Right lung (tissue), 5 donors: ENCODE results near the gene ZMYND10. TPM values are rescaled to one million over a fixed set of nuclear protein-coding genes. Genes with fewer than 3 reads are reported as not detected.

Experiments used
- DNase-seq, 2 donors: peaks; one replicate each; pipeline ENCODE4 v3.0.0-alpha.2; 2013
- polyA plus RNA-seq, 5 donors: library from polyadenylated mRNA; unstranded; fragments of 120-200 nt; gene quantifications; one replicate each; pipeline versions ENCODE4 v1.2.1 to v1.2.3, GENCODE V29; 2013; ENCODE audit warnings: inconsistent platforms in 1 of 5, low replicate concordance in 1 of 5; ENCODE audit not compliant: insufficient read length in 5 of 5, insufficient read depth in 1 of 5

Gene ZMYND10
- polyA plus RNA-seq, 5 donors = 4.7 to 32.7 (median 20.9) TPM

- no peak for DNase-seq
These were observed 26.8 kb upstream of the ZMYND10 start for GRCh38 chr3:50372349-50372748.

- DNase-seq = no peak
These were observed 25.7 kb upstream of the ZMYND10 start for GRCh38 chr3:50371133-50371685.

- no peak for DNase-seq
These were observed 25.1 kb upstream of the ZMYND10 start for GRCh38 chr3:50370594-50370993.

GRCh38 chr3:50369012-50369670 lies 23.6 kb upstream of the ZMYND10 start:
- no peak for DNase-seq

- no peak for DNase-seq
These were observed 20.3 kb upstream of the ZMYND10 start for GRCh38 chr3:50365842-50366220.

GRCh38 chr3:50365080-50365841 lies 19.7 kb upstream of the ZMYND10 start:
- peak; percentile 56 to 65 for DNase-seq

GRCh38 chr3:50364573-50365079 lies 19.1 kb upstream of the ZMYND10 start:
- no peak for DNase-seq

- no peak for DNase-seq
These were observed 14.2 kb upstream of the ZMYND10 start for GRCh38 chr3:50359760-50360110.

- DNase-seq = peak; percentile 94 to 95
These were observed 13.6 kb upstream of the ZMYND10 start, which contains the start of gene TMEM115 for GRCh38 chr3:50358911-50359759. Gene TMEM115 (minus strand): TSS chr3:50359521. CDS start chr3:50359063, 458 bp downstream.

GRCh38 chr3:50358355-50358910 lies 12.9 kb upstream of the ZMYND10 start:
- no peak for DNase-seq

GRCh38 chr3:50357481-50357880 lies 11.9 kb upstream of the ZMYND10 start:
- no peak for DNase-seq

- DNase-seq = no peak
These were observed 11.0 kb upstream of the ZMYND10 start for GRCh38 chr3:50356553-50356952.

- no peak for DNase-seq
These were observed 10.5 kb upstream of the ZMYND10 start for GRCh38 chr3:50355829-50356552.

- DNase-seq = no peak
These were observed 9.3 kb upstream of the ZMYND10 start for GRCh38 chr3:50354850-50355249.

GRCh38 chr3:50354186-50354764 lies 8.7 kb upstream of the ZMYND10 start:
- no peak for DNase-seq

GRCh38 chr3:50353245-50354004 lies 7.9 kb upstream of the ZMYND10 start:
- no peak for DNase-seq

GRCh38 chr3:50352781-50353180 lies 7.2 kb upstream of the ZMYND10 start:
- no peak for DNase-seq

- DNase-seq = no peak
These were observed 5.8 kb upstream of the ZMYND10 start for GRCh38 chr3:50351323-50351697.

GRCh38 chr3:50350527-50351322 lies 5.2 kb upstream of the ZMYND10 start, which contains the start of the genes CYB561D2 and NPRL2:
Gene CYB561D2 (plus strand): TSS chr3:50350862. CDS start chr3:50351434, 572 bp downstream.
Gene NPRL2 (minus strand): TSS chr3:50350775. CDS start chr3:50350652, 123 bp downstream.
- peak; percentile 92 to 93 for DNase-seq
